HCT116 (cell line): ENCODE data around the gene ANKRD55.
"Not testable (repeated sequence)": the region's sequence is repeated elsewhere in the genome, so short reads cannot be mapped to it uniquely, and the experiment has no call there.

Source experiments
- SIN3A ChIP-seq: IDR thresholded peaks from 2 replicates; pipeline ENCODE4 v1.6.1; 2012; ENCODE audit warnings: low read depth
- TF ChIP-seq, protein P1 (sequence below), 3 experiments: fragments of 200-600 bp in 1 of 3; sonication (generic) in 1 of 3; IDR thresholded peaks in 2 of 3; conservative IDR thresholded peaks in 1 of 3; 2 replicates each; pipeline ENCODE4 v1.5.1; 2012 to 2017; ENCODE audit warnings: low read depth in 2 of 3, low read length in 2 of 3, antibody characterized with exemption in 1 of 3, borderline replicate concordance in 1 of 3, control low read depth in 1 of 3, mild to moderate bottlenecking in 1 of 3, mixed read lengths in 1 of 3, mixed run types in 1 of 3, moderate library complexity in 1 of 3; ENCODE audit not compliant: insufficient read depth in 1 of 3

DNA sequence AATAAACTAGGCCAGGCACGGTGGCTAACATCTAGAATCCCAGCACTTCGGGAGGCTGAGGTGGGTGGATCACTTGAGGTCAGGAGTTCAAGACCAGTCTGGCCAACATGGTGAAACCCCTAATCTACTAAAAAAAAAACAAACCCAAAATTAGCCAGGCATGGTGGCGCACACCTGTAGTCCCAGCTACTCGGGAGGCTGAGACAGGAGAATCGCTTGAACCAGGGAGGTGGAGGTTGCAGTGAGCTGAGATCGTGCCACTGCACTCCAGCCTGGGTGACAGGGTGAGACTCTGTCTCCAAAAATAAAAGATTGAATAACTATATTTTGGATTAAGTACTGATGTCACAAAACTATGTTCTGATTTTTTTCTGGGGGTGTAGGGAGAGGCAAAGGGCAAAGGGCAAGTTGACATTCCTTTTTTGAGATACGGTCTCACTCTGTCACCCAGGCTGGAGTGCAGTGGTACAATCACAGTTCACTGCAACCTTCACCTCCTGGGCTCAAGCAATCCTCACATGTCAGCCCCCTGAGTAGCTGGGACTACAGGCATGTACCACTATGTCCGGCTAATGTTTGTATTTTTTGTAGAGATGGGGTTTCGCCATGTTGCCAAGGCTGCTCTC, 110.7 kb downstream of the ANKRD55 start:
- TF ChIP-seq SIN3A: not testable (repeated sequence)
- TF ChIP-seq, protein P1, sequence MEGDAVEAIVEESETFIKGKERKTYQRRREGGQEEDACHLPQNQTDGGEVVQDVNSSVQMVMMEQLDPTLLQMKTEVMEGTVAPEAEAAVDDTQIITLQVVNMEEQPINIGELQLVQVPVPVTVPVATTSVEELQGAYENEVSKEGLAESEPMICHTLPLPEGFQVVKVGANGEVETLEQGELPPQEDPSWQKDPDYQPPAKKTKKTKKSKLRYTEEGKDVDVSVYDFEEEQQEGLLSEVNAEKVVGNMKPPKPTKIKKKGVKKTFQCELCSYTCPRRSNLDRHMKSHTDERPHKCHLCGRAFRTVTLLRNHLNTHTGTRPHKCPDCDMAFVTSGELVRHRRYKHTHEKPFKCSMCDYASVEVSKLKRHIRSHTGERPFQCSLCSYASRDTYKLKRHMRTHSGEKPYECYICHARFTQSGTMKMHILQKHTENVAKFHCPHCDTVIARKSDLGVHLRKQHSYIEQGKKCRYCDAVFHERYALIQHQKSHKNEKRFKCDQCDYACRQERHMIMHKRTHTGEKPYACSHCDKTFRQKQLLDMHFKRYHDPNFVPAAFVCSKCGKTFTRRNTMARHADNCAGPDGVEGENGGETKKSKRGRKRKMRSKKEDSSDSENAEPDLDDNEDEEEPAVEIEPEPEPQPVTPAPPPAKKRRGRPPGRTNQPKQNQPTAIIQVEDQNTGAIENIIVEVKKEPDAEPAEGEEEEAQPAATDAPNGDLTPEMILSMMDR (IDR thresholded peaks at IDR 0.05 in 2 of 3, conservative IDR thresholded peaks at IDR 0.05 in 1 of 3; ENCODE audit: borderline replicate concordance in 1 of 3, insufficient read depth in 1 of 3, low read depth in 2 of 3, low read length in 2 of 3): not testable (repeated sequence)
